Osteoblast (primary cell): ENCODE data around the gene SRPRB. TPM values are rescaled to one million over a fixed set of nuclear protein-coding genes. Genes with fewer than 3 reads are reported as not detected.

Experiments
- DNase-seq: peaks from one replicate; pipeline ENCODE4 v3.0.0; 2011; ENCODE audit warnings: low spot score, mixed read lengths; ENCODE audit not compliant: insufficient read length; ENCODE audit errors: missing footprints
- H2AFZ ChIP-seq: 2 replicates; pipeline ENCODE4 v1.6.0; 2011; ENCODE audit warnings: mild to moderate bottlenecking, low read length
- H3K27ac ChIP-seq: 2 replicates; pipeline ENCODE4 v1.5.1; 2011; ENCODE audit warnings: mild to moderate bottlenecking, low read depth, low read length, moderate library complexity
- H3K27me3 ChIP-seq: 2 replicates; pipeline ENCODE4 v1.6.0; 2012; ENCODE audit warnings: mild to moderate bottlenecking, control low read depth, inconsistent platforms, low read length, moderate library complexity; ENCODE audit not compliant: insufficient read depth
- H3K36me3 ChIP-seq: 2 replicates; pipeline ENCODE4 v1.5.1; 2011; ENCODE audit warnings: mild to moderate bottlenecking, low read length, control low read depth, moderate library complexity; ENCODE audit not compliant: insufficient read depth
- H3K4me1 ChIP-seq: 2 replicates; pipeline ENCODE4 v1.5.1; 2011; ENCODE audit warnings: mild to moderate bottlenecking, low read length, control low read depth, moderate library complexity; ENCODE audit not compliant: insufficient read depth
- H3K4me2 ChIP-seq: 2 replicates; pipeline ENCODE4 v1.6.0; 2011; ENCODE audit warnings: mild to moderate bottlenecking, low read length; ENCODE audit not compliant: insufficient read depth
- H3K4me3 ChIP-seq: fragments of 200-600 bp; sonication (generic); 3 replicates; pipeline ENCODE4 v1.5.1; 2012; ENCODE audit warnings: mild to moderate bottlenecking, low read length, inconsistent platforms; ENCODE audit not compliant: insufficient read depth
- H3K79me2 ChIP-seq: 2 replicates; pipeline ENCODE4 v1.6.0; 2012; ENCODE audit warnings: mild to moderate bottlenecking, low read length, control low read depth, inconsistent platforms; ENCODE audit not compliant: insufficient read depth
- H3K9me3 ChIP-seq: 2 replicates; pipeline ENCODE4 v1.5.1; 2011; ENCODE audit warnings: low read depth, low read length, control low read depth
- H4K20me1 ChIP-seq: 2 replicates; pipeline ENCODE4 v1.6.0; 2012; ENCODE audit warnings: mild to moderate bottlenecking, low read length, control low read depth; ENCODE audit not compliant: insufficient read depth
- CTCF ChIP-seq: IDR thresholded peaks from 2 replicates; pipeline ENCODE4 v1.5.1; 2011; ENCODE audit warnings: mild to moderate bottlenecking, low read depth, low read length, moderate library complexity; ENCODE audit errors: extremely low read depth
- total RNA-seq: library from RNA; depleted of rRNA; stranded (reverse); fragments of >200 nt; gene quantifications from 2 replicates; pipeline ENCODE4 v1.2.3, GENCODE V29; 2012

SRPRB gene
- 76.0 and 80.3 TPM in 2 replicates for total RNA-seq

DNA sequence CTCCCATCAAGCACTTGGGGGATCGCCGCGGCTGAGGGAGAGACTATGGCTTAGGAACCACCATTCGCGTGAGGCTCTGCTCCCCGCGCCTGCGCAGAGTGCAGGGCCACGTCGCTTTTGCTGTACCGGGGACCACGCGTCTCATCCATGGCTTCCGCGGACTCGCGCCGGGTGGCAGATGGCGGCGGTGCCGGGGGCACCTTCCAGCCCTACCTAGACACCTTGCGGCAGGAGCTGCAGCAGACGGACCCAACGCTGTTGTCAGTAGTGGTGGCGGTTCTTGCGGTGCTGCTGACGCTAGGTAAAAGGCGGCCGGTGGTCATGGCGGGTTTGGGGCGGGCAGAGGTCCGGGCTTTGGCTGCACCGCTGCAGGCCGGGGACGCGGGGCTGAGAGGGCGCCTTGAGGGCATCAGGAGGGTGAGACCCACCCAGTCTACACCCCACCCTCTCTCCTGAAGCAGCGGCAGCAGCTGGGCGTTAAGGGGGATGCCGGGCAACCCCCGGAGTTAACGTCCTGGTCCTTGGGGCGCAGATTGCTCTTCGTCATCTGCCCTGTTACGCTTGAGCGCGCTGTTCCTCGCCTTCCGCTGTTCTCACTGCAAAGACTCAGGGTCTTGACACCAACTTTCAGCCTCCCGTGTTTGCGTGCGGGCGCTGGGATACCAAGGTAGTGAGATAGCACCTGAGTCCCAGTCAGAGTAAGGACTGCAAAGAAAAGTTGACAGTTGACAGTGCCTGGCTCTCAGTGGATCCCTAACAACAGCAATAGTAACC is at the start of gene SRPRB:
TSS of gene SRPRB (plus strand) at position 114 of the 774 bp plus-strand sequence. CDS start at position 148, 34 bp downstream.
- peaks cover 28% of the 10 kb centered on the region for H3K79me2 ChIP-seq
- no peak for TF ChIP-seq CTCF
- H2AFZ ChIP-seq = peak within 1 kb of the TSS; percentile 96
- H3K27me3 ChIP-seq = peaks cover 3% of the 10 kb centered on the region
- H3K4me1 ChIP-seq = peaks cover 10% of the 10 kb centered on the region
- DNase-seq = peak; percentile 96
- H3K36me3 ChIP-seq = peaks cover 28% of the 10 kb centered on the region
- H3K4me3 ChIP-seq = peak within 1 kb of the TSS; percentile 89
- H3K27ac ChIP-seq = peak within 1 kb of the TSS; percentile 80
- H3K9me3 ChIP-seq = no peaks in the 10 kb centered on the region
- H4K20me1 ChIP-seq = peaks cover 6% of the 10 kb centered on the region
- H3K4me2 ChIP-seq = peak within 1 kb of the TSS; percentile 96

GRCh38 chr3:133756716-133757694 is 48.6 kb upstream of the SRPRB start:
- no peaks in the 10 kb centered on the region for H3K36me3 ChIP-seq
- H3K9me3 ChIP-seq = no peaks in the 10 kb centered on the region
- TF ChIP-seq CTCF = no peak
- no peak overlapping the region for H2AFZ ChIP-seq
- no peaks in the 10 kb centered on the region for H3K79me2 ChIP-seq
- H4K20me1 ChIP-seq = no peaks in the 10 kb centered on the region
- H3K27ac ChIP-seq = no peak overlapping the region
- no peak overlapping the region for H3K4me3 ChIP-seq
- H3K4me2 ChIP-seq = no peak overlapping the region
- H3K4me1 ChIP-seq = no peaks in the 10 kb centered on the region
- H3K27me3 ChIP-seq = peaks cover 2% of the 10 kb centered on the region
- no peak for DNase-seq

GRCh38 chr3:133757701-133758567 is 47.7 kb upstream of the SRPRB start:
- H4K20me1 ChIP-seq = no peaks in the 10 kb centered on the region
- no peaks in the 10 kb centered on the region for H3K4me1 ChIP-seq
- TF ChIP-seq CTCF = no peak
- no peaks in the 10 kb centered on the region for H3K9me3 ChIP-seq
- H3K4me3 ChIP-seq = no peak overlapping the region
- H3K27ac ChIP-seq = no peak overlapping the region
- H2AFZ ChIP-seq = no peak overlapping the region
- DNase-seq = no peak
- H3K79me2 ChIP-seq = no peaks in the 10 kb centered on the region
- H3K36me3 ChIP-seq = no peaks in the 10 kb centered on the region
- peaks cover 2% of the 10 kb centered on the region for H3K27me3 ChIP-seq
- H3K4me2 ChIP-seq = no peak overlapping the region
